HG02642 (cell line): ENCODE results near the gene PRKX.
"Not testable (repeated sequence)": the region's sequence is repeated elsewhere in the genome, so short reads cannot be mapped to it uniquely, and the experiment has no call there.

Experiments used
- ATAC-seq: cut with Tn5 transposase; IDR thresholded peaks from one replicate; pipeline ENCODE4 v1.9.1; 2021; ENCODE audit warnings: mild to moderate bottlenecking; ENCODE audit not compliant: unreplicated experiment, poor library complexity

PRKX gene

GRCh38 chrX:3585719-3586118 is 127.7 kb downstream of the PRKX start:
- ATAC-seq, result no peak

GRCh38 chrX:3584415-3584996 is 128.9 kb downstream of the PRKX start:
- no peak for ATAC-seq

GRCh38 chrX:3582451-3582850 is 131.0 kb downstream of the PRKX start:
- no peak for ATAC-seq

- no peak for ATAC-seq
Measured at GRCh38 chrX:3581609-3582108, 131.8 kb downstream of the PRKX start.

GRCh38 chrX:3577551-3577950 is 135.9 kb downstream of the PRKX start:
- no peak for ATAC-seq

- no peak for ATAC-seq
Measured at GRCh38 chrX:3576886-3577501, 136.5 kb downstream of the PRKX start.

- ATAC-seq, result no peak
Measured at GRCh38 chrX:3567686-3568085, 145.8 kb downstream of the PRKX start.

GRCh38 chrX:3563451-3563850 is 150.0 kb downstream of the PRKX start:
- ATAC-seq, result no peak

- ATAC-seq, result not testable (repeated sequence)
Measured at GRCh38 chrX:3560010-3560409, 153.4 kb downstream of the PRKX start.
